HG03025 (cell line): Measurements from ENCODE around the gene ADGRD1.

Source experiments
- ATAC-seq: cut with Tn5 transposase; IDR thresholded peaks from one replicate; pipeline ENCODE4 v1.9.1; 2021; ENCODE audit warnings: mild to moderate bottlenecking, moderate library complexity; ENCODE audit not compliant: unreplicated experiment, low FRiP score

Gene ADGRD1

DNA sequence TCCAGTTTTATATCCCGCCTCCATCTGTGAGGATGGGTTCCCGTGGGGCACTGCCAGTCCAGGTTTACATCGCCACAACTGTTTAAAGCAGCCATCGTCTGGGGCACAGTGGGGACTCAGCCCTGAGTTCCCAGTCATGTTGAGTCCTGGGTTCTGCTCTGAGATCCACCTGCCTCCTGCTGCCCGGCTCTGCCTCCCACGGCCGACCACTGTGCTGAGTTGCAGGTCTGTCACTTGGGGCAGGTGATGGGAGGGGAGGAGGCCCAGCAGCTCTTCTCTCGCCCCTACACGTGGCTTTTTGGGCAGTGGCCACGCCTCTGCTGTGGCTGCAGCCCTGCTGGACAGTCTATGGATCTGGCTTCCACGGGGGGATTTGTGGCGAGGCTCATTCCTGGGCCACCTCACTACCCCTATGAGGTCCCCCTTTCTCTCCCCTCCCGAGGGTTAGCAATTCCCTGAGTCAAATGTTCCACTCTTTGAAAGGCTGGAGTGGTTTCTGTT, 143.0 kb downstream of the ADGRD1 start:
- ATAC-seq: no peak

DNA sequence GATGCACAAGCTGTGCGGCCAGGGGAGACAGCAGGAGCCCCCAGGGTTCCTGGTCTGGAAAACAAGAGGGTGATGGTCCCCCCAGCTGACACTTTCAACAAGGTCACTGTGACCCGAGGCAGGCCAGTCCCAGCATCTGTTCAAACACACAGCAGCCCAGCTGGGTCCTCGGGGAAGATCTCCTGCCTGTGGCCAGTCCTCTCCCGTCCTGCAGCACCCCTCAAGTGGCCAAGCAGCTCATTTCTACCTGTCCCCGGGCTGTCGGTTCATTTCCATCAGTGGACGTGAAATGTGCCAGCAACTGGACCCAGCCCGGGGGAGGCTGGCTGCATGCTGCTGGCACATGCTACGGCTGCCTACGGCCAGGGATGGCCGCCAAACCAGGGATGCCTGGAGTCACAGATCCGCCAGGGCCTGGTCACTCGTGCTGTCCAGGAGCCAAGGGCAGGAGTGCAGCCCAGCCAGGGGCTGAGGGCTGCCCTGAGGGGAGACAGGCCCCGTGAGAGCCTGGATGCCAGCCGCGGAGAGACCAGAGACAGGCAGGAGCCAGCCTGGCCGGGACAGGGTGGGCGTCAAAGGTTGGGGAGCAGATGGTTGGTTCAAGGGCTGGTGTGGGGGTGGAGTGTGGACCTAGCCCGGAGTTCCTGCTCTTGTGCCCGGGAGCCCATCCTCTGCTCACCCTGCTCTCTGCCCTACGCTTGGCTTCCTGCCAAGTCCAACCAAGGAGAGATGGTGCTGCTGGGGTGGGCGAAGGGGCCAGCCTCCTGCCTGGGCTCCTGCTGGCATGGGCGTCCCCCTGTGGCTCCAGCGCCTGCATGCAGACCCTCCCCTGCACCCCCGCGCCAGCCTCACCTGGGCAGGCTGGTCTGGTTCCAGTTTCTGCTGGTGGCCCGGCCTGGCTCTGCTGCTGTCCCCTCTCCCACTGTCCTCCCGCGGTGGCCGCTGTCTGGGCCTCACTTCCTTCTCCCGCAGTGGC, 143.8 kb downstream of the ADGRD1 start:
- no peak for ATAC-seq

- ATAC-seq: no peak
Observed at GRCh38 chr12:131098178-131098981, 144.7 kb downstream of the ADGRD1 start.

GRCh38 chr12:131100031-131100674, 146.4 kb downstream of the ADGRD1 start:
- no peak for ATAC-seq

DNA sequence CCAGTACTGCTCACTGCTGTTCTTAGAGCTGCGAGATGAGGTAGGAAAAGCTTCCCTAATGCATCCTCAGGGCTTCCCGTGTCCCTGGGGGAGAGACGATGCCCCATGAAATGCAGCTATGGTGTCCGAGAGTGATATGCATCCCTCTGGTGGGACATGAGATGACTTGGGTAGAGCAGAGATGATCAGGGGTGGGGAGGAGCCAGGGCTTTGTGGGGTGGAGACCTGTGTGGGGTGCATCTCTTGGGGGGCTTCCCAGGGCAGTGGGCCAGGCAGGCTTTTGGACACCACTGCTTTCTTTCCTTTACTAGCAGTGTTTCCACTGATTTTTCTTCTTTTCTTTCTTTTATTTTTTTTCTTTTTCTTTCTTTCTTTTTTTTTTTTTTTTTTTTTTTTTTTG, 147.3 kb downstream of the ADGRD1 start:
- ATAC-seq: no peak

DNA sequence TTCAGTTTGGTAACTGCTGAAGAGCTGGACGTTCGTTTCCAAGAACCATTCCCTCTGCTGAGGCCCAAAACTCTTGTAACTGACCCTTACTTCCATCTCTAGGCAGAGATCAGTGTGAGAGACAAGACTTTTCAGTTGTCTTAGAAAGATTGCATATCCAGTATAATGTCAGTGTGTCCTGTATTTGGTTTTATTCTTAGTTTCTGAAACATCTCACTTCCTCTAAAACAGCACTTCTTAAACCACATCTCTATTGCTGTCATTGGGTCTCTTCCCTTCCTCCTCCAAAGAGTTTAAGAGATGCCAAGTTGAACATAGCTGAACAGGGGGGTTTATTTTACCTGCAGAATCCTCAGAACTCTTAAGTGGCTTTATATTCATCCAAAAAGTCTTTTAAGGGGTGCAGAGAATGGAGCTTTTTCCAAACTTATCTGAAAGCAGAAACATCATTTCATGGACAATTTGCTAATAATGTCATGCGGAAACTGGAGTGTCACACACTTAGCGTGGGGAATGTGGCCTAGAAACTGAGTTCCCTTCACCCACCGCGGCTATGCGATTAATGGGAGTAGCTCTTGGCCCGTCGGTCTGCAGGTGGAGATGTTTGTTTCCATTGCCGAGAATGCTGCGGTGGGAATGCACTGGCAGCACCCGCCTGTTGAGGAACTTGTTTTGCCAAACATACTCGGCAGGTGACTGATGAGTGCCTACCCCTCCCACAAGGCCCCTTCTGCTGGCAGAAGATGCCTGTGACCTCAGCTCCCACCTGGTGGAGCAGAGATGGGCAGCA, 148.2 kb downstream of the ADGRD1 start:
- peak; percentile 70 for ATAC-seq

DNA sequence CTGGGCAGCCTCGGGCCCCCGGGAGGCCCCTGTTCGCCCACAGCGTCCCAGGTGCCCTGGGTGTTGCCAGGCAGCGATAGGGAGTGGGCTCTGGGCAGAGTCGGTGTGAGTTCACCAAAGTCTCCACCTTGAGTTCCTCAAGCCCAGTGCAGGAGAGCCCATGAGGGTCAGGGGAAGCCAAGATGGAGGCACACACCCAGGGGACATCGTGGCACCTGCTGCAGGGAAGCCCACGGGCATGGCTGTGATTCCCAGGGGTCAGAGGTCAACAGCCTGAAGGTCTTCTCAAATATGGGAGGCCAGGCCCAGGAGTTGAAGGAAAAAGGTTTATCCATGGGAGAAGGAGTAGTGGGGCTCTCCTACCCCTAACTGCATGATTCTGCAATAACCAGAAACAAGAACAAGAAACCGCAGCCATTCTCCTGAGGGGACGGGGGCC, 148.8 kb downstream of the ADGRD1 start:
- no peak for ATAC-seq

GRCh38 chr12:131102991-131103668, 149.4 kb downstream of the ADGRD1 start:
- no peak for ATAC-seq

DNA sequence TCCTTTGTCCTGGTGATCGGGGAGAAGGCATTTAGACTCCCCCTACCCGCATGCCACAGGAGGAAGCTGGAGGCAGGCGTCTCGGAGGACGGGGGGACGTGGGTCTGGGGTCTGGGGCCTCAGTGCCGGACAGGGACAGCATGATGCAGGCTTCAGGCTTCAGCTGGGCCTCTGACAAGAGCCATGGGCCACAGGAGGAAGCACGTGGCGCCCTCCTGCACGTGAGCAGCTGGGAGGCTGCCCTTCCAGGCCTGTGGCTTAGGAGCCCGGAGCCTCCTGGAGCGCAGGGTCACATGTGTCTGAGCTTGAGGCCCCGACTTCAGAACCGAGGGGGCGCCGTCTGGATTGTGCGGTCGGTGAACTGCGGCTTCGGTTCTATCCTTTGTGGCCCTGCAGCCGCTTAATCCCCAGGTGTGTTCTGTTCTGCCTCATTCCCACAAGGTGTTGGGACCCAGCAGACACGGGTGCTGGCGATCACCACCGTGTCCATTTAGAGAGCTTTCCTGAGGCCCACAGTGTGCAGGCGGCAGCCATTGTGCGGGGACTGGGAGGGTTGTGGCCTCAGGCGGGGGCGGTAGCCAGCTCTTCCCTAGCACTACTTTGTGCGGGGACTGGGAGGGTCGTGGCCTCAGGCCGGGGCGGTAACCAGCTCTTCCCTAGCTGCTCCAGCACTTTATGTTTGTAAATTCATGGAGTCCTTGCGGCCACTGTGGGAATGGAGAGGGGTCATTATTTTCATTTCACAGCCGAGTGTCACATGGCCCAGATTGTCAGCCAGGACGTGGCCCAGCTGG, 150.2 kb downstream of the ADGRD1 start:
- ATAC-seq: no peak

DNA sequence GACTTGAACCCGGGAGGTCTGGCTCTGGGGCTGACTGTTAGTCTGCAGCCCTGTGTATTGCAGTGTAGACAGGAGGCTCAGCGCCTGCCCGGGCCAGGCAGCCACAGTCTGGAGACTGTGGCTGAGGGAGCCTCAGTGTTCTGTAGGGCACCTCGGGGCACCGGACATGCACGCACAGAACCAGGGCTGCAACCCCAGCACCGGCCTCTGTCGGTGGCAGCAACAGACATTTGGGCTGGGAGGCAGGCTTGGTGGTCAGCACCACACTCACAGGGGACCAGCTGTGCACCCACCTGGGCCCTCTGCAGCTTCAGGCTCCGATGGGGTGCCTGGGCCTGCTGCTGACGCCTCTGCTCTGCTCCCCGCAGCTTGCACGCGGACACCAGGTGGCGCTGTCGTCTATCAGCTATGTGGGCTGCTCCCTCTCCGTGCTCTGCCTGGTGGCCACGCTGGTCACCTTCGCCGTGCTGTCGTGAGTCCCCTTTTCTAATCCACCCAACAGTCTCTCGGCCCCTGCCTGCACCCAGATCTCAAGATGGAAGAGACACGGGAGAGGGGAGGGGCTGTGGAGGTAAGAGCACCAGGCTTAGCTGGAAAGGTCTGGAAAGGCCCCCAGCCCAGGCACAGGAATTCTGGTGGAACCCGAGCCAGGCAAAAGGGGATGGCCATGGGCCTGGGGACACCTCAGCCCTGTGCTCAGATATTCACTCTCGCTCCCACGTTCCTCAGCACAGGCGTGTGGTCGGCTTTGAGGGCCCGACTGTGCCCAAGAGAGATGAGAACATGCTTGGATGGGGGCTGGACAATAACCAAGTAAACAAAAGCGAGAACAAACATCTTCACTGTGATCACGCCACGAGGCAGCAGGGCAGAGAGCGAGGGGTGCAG, 151.0 kb downstream of the ADGRD1 start:
- no peak for ATAC-seq

GRCh38 chr12:131105351-131105735, 151.6 kb downstream of the ADGRD1 start:
- no peak for ATAC-seq

DNA sequence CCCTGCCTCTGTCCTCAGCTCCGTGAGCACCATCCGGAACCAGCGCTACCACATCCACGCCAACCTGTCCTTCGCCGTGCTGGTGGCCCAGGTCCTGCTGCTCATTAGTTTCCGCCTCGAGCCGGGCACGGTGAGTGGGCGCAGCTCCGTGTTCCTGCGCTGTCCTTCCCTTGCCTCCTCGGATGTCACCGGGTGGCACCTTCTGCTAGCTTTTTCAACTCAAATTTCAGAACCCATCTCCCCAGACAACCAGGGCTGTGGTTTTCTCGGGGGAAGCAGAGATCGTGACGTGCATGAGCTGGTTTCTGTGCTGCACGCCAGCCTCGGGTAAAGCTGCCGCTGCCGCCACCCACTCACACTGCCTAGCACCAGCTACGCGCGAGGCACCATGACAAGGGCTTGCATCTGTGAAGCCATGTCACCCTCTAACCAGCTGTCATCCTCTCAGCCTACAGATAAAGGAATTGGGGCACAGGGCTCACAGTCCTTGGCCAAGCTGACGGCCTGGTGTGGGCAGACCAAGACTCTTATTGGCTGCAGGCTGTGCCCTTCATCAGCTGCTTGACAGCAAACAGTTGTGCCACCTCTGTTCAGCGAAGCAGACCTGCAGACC, 152.1 kb downstream of the ADGRD1 start:
- ATAC-seq: no peak

- no peak for ATAC-seq
Observed at GRCh38 chr12:131106349-131106941, 152.7 kb downstream of the ADGRD1 start.

DNA sequence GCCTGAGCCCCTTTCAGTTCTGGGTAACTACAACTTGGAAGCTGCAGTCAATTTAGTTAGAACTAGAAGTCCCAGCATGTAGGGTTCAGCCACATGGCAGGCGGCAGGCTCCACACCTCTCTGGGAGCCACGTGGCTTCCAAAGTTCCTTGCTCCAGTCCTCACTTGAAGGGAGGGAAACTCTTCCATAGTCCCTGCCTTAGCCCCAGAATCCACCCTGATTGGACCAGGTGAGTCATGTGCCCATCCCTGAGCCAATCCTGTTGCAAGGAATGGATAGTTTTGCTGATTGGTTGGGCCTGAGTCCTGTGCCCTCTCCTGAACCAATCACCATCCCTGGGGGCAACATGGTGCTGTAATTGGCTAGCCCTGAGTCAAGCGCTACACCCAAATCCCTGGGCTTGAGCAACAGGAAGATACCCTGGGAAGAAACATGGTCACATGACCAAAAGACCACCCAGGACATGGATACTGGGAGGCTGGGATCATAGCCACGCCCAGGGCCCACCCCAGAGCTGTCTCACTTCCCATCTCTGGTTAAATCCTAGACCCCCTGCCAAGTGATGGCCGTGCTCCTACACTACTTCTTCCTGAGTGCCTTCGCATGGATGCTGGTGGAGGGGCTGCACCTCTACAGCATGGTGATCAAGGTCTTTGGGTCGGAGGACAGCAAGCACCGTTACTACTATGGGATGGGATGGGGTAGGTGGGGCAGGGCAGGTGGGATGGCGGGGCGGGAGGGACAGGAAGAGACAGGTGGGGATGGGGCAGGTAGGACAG, 154.7 kb downstream of the ADGRD1 start:
- no peak for ATAC-seq

- no peak for ATAC-seq
Observed at GRCh38 chr12:131111446-131111845, 157.7 kb downstream of the ADGRD1 start.

- ATAC-seq: no peak
Observed at GRCh38 chr12:131112021-131112420, 158.3 kb downstream of the ADGRD1 start.
